Stimulated activated CD4-positive, alpha-beta T cell treated with anti-CD3 and anti-CD28 coated beads, TNF-alpha, amount 100 ng/mL, for 4 hours (primary cell): Measurements from ENCODE around the gene CDYL.

Source experiments
- DNase-seq, 3 experiments: peaks; one replicate each; pipeline ENCODE4 v3.0.0-alpha.2; 2020; ENCODE audit warnings: low read depth in 3 of 3

Gene CDYL

GRCh38 chr6:4906293-4907276 is 130.4 kb downstream of the CDYL start:
- no peak for DNase-seq

- no peak for DNase-seq
These were observed 131.4 kb downstream of the CDYL start for GRCh38 chr6:4907602-4908001.

- no peak for DNase-seq
These were observed 131.9 kb downstream of the CDYL start for GRCh38 chr6:4908062-4908461.

GRCh38 chr6:4909063-4909706 is 133.0 kb downstream of the CDYL start:
- no peak for DNase-seq

- DNase-seq = no peak
These were observed 134.0 kb downstream of the CDYL start for GRCh38 chr6:4910037-4910760.

- DNase-seq = no peak
These were observed 136.4 kb downstream of the CDYL start for GRCh38 chr6:4912559-4912958.

GRCh38 chr6:4913705-4914419 is 137.7 kb downstream of the CDYL start:
- DNase-seq = no peak

- DNase-seq = no peak
These were observed 138.4 kb downstream of the CDYL start for GRCh38 chr6:4914420-4915159.

GRCh38 chr6:4916954-4917561 is 140.9 kb downstream of the CDYL start:
- DNase-seq = no peak

- DNase-seq = no peak
These were observed 144.8 kb downstream of the CDYL start for GRCh38 chr6:4920914-4921410.

GRCh38 chr6:4922488-4923037 is 146.4 kb downstream of the CDYL start:
- no peak for DNase-seq

GRCh38 chr6:4923081-4923480 is 146.9 kb downstream of the CDYL start:
- no peak for DNase-seq

- DNase-seq = no peak
These were observed 148.6 kb downstream of the CDYL start for GRCh38 chr6:4924661-4925271.

GRCh38 chr6:4925580-4925979 is 149.4 kb downstream of the CDYL start:
- no peak for DNase-seq

- no peak for DNase-seq
These were observed 152.2 kb downstream of the CDYL start for GRCh38 chr6:4928426-4928825.

- no peak for DNase-seq
These were observed 153.0 kb downstream of the CDYL start for GRCh38 chr6:4929097-4929718.

- DNase-seq = no peak
These were observed 154.0 kb downstream of the CDYL start for GRCh38 chr6:4930025-4930691.

GRCh38 chr6:4931530-4932227 is 155.5 kb downstream of the CDYL start:
- DNase-seq = no peak
